Measurements from ENCODE around the gene POLR2E. TPM values are rescaled to one million over a fixed set of nuclear protein-coding genes. Genes with fewer than 3 reads are reported as not detected.

The POLR2E gene
- total and polyA plus RNA-seq, 2 experiments from 2014 or later = 257 to 286 TPM

- Mint-ChIP-seq H3K9me3 (no peaks in the 10 kb centered on the region), H3K27me3 (ENCODE audit: insufficient read depth, low read depth, poor library complexity) (peaks cover 17% of the 10 kb centered on the region), H3K36me3 (ENCODE audit: low read depth) (peaks cover 20% of the 10 kb centered on the region), H3K4me1 (peaks cover 10% of the 10 kb centered on the region), H3K27ac (peak overlapping the region; percentile 88), H3K4me3 (peak overlapping the region; percentile 89)
- ATAC-seq (peak; percentile 2; the same call in 2 of the 3 replicates), DNase-seq (ENCODE audit: low spot score) (no peak)
- Histone ChIP-seq H3K36me3 (ENCODE audit: insufficient read depth) (0 out of 2 replicates have a peak, but pooled peaks cover 9% of the 10 kb centered on the region), H2AFZ (no peak overlapping the region), H3K79me2 (replicated peaks; ENCODE audit: insufficient read depth) (peaks cover 23% of the 10 kb centered on the region), H3K9me2 (ENCODE audit: insufficient read depth) (no peaks in the 10 kb centered on the region), H3F3A (replicated peaks; ENCODE audit: low read depth) (0 out of 2 replicates have a peak, but pooled peaks cover 5% of the 10 kb centered on the region), H3K27ac (ENCODE audit: low read depth) (no peak overlapping the region), H4K20me1 (replicated peaks; ENCODE audit: insufficient read depth) (peaks cover 17% of the 10 kb centered on the region), H3K4me1 (ENCODE audit: insufficient read depth) (no peaks in the 10 kb centered on the region; the same call in 1 of the 2 replicates), H3K27me3 (ENCODE audit: insufficient read depth) (no peaks in the 10 kb centered on the region), H3K4me3 (peak overlapping the region; percentile 91), H3K4me2 (peak overlapping the region; percentile 93)
- no peak for TF ChIP-seq CREB1 (CRISPR knock-in tag; IDR thresholded peaks at IDR 0.05; ENCODE audit: low read depth)
- no peak for TF ChIP-seq ZNF462 (CRISPR knock-in tag; IDR thresholded peaks at IDR 0.05)
- TF ChIP-seq REST (IDR thresholded peaks at IDR 0.05; ENCODE audit: unreplicated experiment) = no peak
- no peak for TF ChIP-seq ETS1 (IDR thresholded peaks at IDR 0.05)
- no peak for TF ChIP-seq POLR2AphosphoS5 (IDR thresholded peaks at IDR 0.05; ENCODE audit: low read depth)
- no peak for TF ChIP-seq ZNF114 (CRISPR knock-in tag; IDR thresholded peaks at IDR 0.05)
- TF ChIP-seq NANOG (IDR thresholded peaks at IDR 0.05; ENCODE audit: borderline replicate concordance) = no peak
- no peak for TF ChIP-seq EZH2 (IDR thresholded peaks at IDR 0.05; ENCODE audit: low read depth, unreplicated experiment)
- TF ChIP-seq EZH2phosphoT487 (IDR thresholded peaks at IDR 0.05; ENCODE audit: unreplicated experiment) = no peak
Measured at GRCh38 chr19:1094655-1094977, 559 bp downstream of the POLR2E start.
